A673 (cell line): Measurements from ENCODE around the gene TMEM43. TPM values are rescaled to one million over a fixed set of nuclear protein-coding genes. Genes with fewer than 3 reads are reported as not detected.

ENCODE experiments used
- BruUV-seq: library from RNA; stranded (reverse); fragments of 400-500 nt; replicated peaks from 2 replicates; lab custom pipeline; 2021; lab: Mats Ljungman, UMichigan
- CTCF ChIA-PET: fragments of 300-600 bp; sonication (Branson Sonifier 250); formaldehyde crosslinking; loops from one replicate; lab custom pipeline; 2022; ENCODE audit warnings: antibody characterized with exemption; lab: Charles Lee
- POLR2A ChIA-PET: fragments of 300-600 bp; sonication (Branson Sonifier 250); formaldehyde crosslinking; loops from one replicate; lab custom pipeline; 2022; ENCODE audit warnings: antibody characterized with exemption; ENCODE audit not compliant: low non-redundant PET; lab: Charles Lee
- DNase-seq: peaks from one replicate; pipeline ENCODE4 v3.0.0-alpha.2; 2015; ENCODE audit warnings: low spot score
- H3K27ac ChIP-seq: fragments of 200-600 bp; sonication (generic); 2 replicates; pipeline ENCODE4 v1.5.1; 2016; ENCODE audit warnings: mixed run types, low read depth, mild to moderate bottlenecking, mixed read lengths, antibody characterized with exemption, low read length; ENCODE audit not compliant: poor library complexity, severe bottlenecking
- H3K27me3 ChIP-seq: fragments of 200-600 bp; sonication (generic); replicated peaks from 2 replicates; pipeline ENCODE4 v1.6.1; 2017; ENCODE audit warnings: mixed run types, low read depth, mild to moderate bottlenecking, mixed read lengths, antibody characterized with exemption, low read length; ENCODE audit not compliant: insufficient read depth, poor library complexity
- H3K36me3 ChIP-seq: fragments of 200-600 bp; sonication (generic); 2 replicates; pipeline ENCODE4 v1.6.1; 2016; ENCODE audit warnings: mixed run types, mild to moderate bottlenecking, mixed read lengths, antibody characterized with exemption, low read length; ENCODE audit not compliant: insufficient read depth, poor library complexity, severe bottlenecking
- H3K4me1 ChIP-seq: fragments of 200-600 bp; sonication (generic); 2 replicates; pipeline ENCODE4 v1.6.1; 2017; ENCODE audit warnings: mixed run types, mild to moderate bottlenecking, mixed read lengths, antibody characterized with exemption, low read length; ENCODE audit not compliant: insufficient read depth, poor library complexity, severe bottlenecking
- H3K4me3 ChIP-seq: fragments of 200-600 bp; sonication (generic); 2 replicates; pipeline ENCODE4 v1.5.1; 2016; ENCODE audit warnings: low read depth, mixed run types, mild to moderate bottlenecking, mixed read lengths, low read length; ENCODE audit not compliant: poor library complexity, severe bottlenecking
- H3K9me3 ChIP-seq: fragments of 200-600 bp; sonication (generic); 2 replicates; pipeline ENCODE4 v1.6.1; 2016; ENCODE audit warnings: mixed run types, low read depth, mild to moderate bottlenecking, mixed read lengths, antibody characterized with exemption, low read length; ENCODE audit not compliant: poor library complexity, severe bottlenecking
- CTCF ChIP-seq: fragments of 300-800, 200-600 bp; sonication (generic); conservative IDR thresholded peaks from 2 replicates; pipeline ENCODE4 v1.5.1; 2017; ENCODE audit warnings: low read depth, mild to moderate bottlenecking, antibody characterized with exemption, low read length, moderate library complexity, mixed read lengths
- EZH2 ChIP-seq: fragments of 200-600 bp; sonication (generic); IDR thresholded peaks from 2 replicates; pipeline ENCODE4 v1.6.1; 2017; ENCODE audit warnings: borderline replicate concordance, low read depth, mild to moderate bottlenecking, mixed read lengths, antibody characterized with exemption, low read length; ENCODE audit not compliant: poor library complexity, severe bottlenecking
- intact Hi-C: fragments of 100-400 bp; cut with micrococcal nuclease; formaldehyde crosslinking; loops from one replicate; pipeline ENCODE4 v1.10.0; 2022; ENCODE audit not compliant: unreplicated experiment
- total RNA-seq: library from RNA; stranded (reverse); gene quantifications from 2 replicates; pipeline ENCODE4 v1.2.3, GENCODE V29; 2021

TMEM43 gene
- total RNA-seq, 1 experiment from 2014 or later = 55.6 TPM

DNA sequence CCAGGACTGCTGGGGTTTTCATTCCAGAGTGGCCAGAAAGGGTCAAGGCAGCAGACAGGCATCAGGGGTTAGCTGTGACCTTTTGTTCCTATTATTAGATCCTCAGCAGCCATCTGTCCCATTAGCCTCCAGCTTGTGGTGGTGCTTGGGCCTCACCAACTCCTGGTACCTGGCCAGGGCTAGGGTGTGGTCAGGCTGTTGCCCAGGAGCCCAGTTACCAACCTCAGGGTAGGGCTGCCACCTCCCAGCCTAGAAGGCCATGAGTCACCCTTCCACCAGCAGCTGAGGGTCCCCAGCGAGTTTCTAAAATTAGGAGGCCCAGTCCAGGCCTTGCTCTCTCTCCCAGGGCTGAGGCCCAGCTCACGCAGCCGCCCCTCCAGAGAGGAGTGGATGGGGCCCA, 12.2 kb downstream of the TMEM43 start:
- no peaks in the 10 kb centered on the region for H3K27me3 ChIP-seq
- H3K36me3 ChIP-seq = peaks cover 43% of the 10 kb centered on the region
- no peaks in the 10 kb centered on the region for H3K9me3 ChIP-seq
- intact Hi-C loops = no loop called here
- no peak for TF ChIP-seq EZH2
- no peak for TF ChIP-seq CTCF
- no peak overlapping the region for H3K4me3 ChIP-seq
- BruUV-seq = no TSS peak
- ChIA-PET POLR2A (no interaction called here), CTCF (no interaction called here)
- H3K4me1 ChIP-seq = no peaks in the 10 kb centered on the region
- DNase-seq = no peak
- H3K27ac ChIP-seq = no peak overlapping the region

DNA sequence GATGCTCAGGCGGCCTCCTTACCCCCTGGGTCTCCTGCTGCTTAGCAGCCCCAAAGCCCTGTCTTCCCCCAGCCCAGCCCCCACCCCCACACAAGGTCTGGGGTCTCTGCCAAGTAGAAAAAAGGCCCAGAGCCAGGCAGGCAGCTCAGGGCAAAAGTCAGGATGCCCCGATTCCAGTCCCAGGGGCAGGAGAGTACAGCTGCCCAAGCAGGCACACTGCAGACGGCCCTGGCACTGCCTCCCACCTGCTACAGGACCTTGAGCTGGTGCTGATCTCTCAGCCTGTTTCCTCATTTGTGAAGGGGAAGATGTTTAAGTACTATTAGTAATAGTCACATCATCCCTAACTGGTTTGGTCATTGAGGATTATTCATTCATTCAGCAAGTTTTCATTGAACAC, 12.6 kb downstream of the TMEM43 start:
- Histone ChIP-seq H3K36me3 (peaks cover 45% of the 10 kb centered on the region), H3K27me3 (no peaks in the 10 kb centered on the region)
- BruUV-seq = no TSS peak

GRCh38 chr3:14138109-14138877, 13.4 kb downstream of the TMEM43 start:
- ChIA-PET POLR2A (no interaction called here), CTCF (no interaction called here)
- intact Hi-C loops = no loop called here
- Histone ChIP-seq H3K4me1 (no peaks in the 10 kb centered on the region), H3K27ac (no peak overlapping the region), H3K4me3 (no peak overlapping the region), H3K36me3 (peaks cover 41% of the 10 kb centered on the region), H3K9me3 (no peaks in the 10 kb centered on the region), H3K27me3 (no peaks in the 10 kb centered on the region)
- TF ChIP-seq EZH2 (no peak), CTCF (no peak)
- BruUV-seq = no TSS peak
- no peak for DNase-seq

More for the DNA sequence above, 12.6 kb downstream of the TMEM43 start:
- ChIA-PET CTCF (no interaction called here), POLR2A (no interaction called here)
- H3K27ac ChIP-seq = no peak overlapping the region
- H3K4me3 ChIP-seq = no peak overlapping the region
- H3K9me3 ChIP-seq = no peaks in the 10 kb centered on the region
- no peak for DNase-seq
- TF ChIP-seq CTCF = no peak
- no peak for TF ChIP-seq EZH2
- intact Hi-C loops = no loop called here
- H3K4me1 ChIP-seq = no peaks in the 10 kb centered on the region
